ENCODE measurements around the gene ZFP91.
A peak's percentile ranks its signal among the peaks of the same experiment; 100 is the strongest.

DNA sequence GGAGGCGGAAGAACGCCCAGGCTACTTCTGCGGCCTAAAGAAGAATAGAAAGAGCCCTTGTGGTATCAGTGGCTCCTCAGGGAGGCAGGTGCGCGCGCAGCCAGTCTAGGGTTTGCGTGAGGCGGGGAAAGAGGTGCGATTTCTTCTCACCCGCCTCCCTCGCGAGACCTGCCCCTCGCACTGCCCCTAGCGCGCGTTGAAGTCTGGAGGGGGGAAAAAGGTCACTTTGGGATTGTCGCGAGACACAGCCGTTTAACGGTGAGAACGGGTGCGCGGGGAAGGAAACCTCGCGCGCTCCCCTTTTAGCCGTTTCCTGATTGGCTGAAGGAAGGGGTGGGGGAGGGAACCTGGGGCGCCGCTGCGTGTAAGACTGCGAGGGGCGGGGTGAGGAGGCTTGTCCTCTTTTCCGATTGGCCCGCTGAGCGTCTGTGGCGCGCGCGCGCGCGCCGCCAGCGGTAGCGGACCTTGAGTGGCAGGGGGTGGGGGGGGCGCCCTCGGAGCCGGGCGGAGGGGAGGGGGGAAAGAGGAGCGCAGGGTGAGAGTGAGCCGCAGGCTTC, at the start of gene ZFP91:
- TF ChIP-seq EZH2 (IDR thresholded peaks at IDR 0.05; ENCODE audit: low read depth, unreplicated experiment) (no peak), CTCF (conservative IDR thresholded peaks at IDR 0.05; ENCODE audit: low read depth in 2 of 2) (no peak), EZH2phosphoT487 (IDR thresholded peaks at IDR 0.05; ENCODE audit: unreplicated experiment) (no peak), POLR2AphosphoS5 (IDR thresholded peaks at IDR 0.05; ENCODE audit: low read depth) (peak; percentile 73), REST (IDR thresholded peaks at IDR 0.05; ENCODE audit: unreplicated experiment) (no peak), JUNB (IDR thresholded peaks at IDR 0.05; ENCODE audit: unreplicated experiment) (no peak), NANOG (IDR thresholded peaks at IDR 0.05; ENCODE audit: borderline replicate concordance) (no peak)
